T-helper 2 cell treated with Interferon-gamma antibody and Interleukin-4, amounts not matched to agents 5 μg/mL and 100 μg/mL, for 36 hours (primary cell): Measurements from ENCODE around the gene ANKRD13D.
A peak's percentile ranks its signal among the peaks of the same experiment; 100 is the strongest.

Experiments
- DNase-seq: peaks from one replicate; pipeline ENCODE4 v3.0.0; 2021; ENCODE audit warnings: low spot score
- H3K27ac Mint-ChIP-seq: one replicate; pipeline ENCODE4 v1.8.0; 2021; ENCODE audit warnings: mild to moderate bottlenecking, mixed read lengths
- H3K27me3 Mint-ChIP-seq: one replicate; pipeline ENCODE4 v1.8.0; 2021; ENCODE audit warnings: low read depth, mixed read lengths
- H3K36me3 Mint-ChIP-seq: one replicate; pipeline ENCODE4 v1.8.0; 2021; ENCODE audit warnings: low read depth, mixed read lengths
- H3K4me1 Mint-ChIP-seq: one replicate; pipeline ENCODE4 v1.8.0; 2021; ENCODE audit warnings: low read depth, mixed read lengths
- H3K4me3 Mint-ChIP-seq: one replicate; pipeline ENCODE4 v1.8.0; 2022; ENCODE audit warnings: mild to moderate bottlenecking, moderate library complexity, mixed read lengths
- H3K9me3 Mint-ChIP-seq: one replicate; pipeline ENCODE4 v1.8.0; 2021; ENCODE audit warnings: mixed read lengths

ANKRD13D gene

DNA sequence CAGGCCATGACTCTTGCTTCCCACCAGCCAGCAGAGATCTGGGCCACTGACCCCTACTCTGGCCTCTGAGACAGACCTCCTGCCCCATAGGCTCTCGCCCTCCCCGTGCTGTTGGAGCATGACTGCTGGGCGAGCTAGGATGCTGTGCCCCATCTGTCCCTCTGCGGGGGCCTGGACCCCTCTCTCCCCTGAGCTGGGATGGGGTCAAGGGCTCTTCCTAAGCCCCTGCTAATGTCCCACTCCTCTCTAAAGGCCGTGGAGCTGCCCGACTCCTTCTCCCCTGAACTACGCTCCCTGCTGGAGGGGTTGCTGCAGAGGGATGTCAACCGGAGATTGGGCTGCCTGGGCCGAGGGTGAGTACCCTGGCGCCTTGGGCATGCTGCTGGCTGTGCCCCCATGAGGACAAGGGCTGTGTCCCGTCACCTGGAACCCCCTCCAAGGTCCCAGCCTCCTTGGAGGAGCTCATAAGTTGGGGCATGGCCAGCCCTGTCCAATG lies 6.2 kb upstream of the ANKRD13D start:
- Mint-ChIP-seq H3K9me3 (no peaks in the 10 kb centered on the region), H3K4me1 (peaks cover 36% of the 10 kb centered on the region), H3K27ac (no peak overlapping the region), H3K4me3 (no peak overlapping the region), H3K27me3 (no peaks in the 10 kb centered on the region), H3K36me3 (peaks cover 67% of the 10 kb centered on the region)
- DNase-seq: no peak

DNA sequence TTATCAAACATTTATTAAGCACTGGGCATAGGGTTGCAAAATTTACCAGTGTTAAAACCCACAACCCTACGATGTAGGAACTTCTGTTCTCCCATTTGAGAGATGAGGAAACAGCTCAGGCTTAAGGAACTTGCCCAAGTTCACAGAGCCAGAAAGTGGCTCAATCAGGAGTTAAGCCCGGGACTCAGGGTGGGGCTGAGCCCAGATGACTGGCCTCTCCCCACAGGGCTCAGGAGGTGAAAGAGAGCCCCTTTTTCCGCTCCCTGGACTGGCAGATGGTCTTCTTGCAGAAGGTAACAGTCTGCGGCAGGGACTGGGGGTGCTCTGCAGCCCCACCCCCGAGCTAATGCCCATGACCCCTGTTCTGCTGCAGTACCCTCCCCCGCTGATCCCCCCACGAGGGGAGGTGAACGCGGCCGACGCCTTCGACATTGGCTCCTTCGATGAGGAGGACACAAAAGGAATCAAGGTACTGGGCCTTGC lies 5.6 kb upstream of the ANKRD13D start:
- DNase-seq: no peak
- Mint-ChIP-seq H3K36me3 (peaks cover 68% of the 10 kb centered on the region), H3K4me3 (no peak overlapping the region)

DNA sequence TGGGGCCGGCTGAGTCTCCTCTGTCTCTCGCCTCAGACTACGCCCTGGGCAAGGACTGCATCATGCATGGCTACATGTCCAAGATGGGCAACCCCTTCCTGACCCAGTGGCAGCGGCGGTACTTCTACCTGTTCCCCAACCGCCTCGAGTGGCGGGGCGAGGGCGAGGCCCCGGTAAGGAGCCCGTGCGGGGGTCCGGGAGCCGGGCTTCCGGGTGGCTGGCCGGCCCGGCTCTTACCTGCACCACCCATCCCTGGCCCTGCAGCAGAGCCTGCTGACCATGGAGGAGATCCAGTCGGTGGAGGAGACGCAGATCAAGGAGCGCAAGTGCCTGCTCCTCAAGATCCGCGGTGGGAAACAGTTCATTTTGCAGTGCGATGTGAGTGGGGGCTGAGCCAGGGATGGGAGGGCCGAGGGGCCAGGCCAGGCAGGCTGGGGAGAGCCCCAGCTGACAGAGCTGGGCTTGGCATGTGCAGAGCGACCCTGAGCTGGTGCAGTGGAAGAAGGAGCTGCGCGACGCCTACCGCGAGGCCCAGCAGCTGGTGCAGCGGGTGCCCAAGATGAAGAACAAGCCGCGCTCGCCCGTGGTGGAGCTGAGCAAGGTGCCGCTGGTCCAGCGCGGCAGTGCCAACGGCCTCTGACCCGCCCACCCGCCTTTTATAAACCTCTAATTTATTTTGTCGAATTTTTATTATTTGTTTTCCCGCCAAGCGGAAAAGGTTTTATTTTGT lies 4.1 kb upstream of the ANKRD13D start:
- peaks cover 32% of the 10 kb centered on the region for H3K4me1 Mint-ChIP-seq
- H3K27me3 Mint-ChIP-seq: no peaks in the 10 kb centered on the region
- peaks cover 59% of the 10 kb centered on the region for H3K36me3 Mint-ChIP-seq
- no peak for DNase-seq
- no peak overlapping the region for H3K4me3 Mint-ChIP-seq
- H3K27ac Mint-ChIP-seq: peak overlapping the region; percentile 45
- H3K9me3 Mint-ChIP-seq: no peaks in the 10 kb centered on the region

More for the DNA sequence above, 5.6 kb upstream of the ANKRD13D start:
- Mint-ChIP-seq H3K9me3 (no peaks in the 10 kb centered on the region), H3K27ac (peak overlapping the region; percentile 65), H3K27me3 (no peaks in the 10 kb centered on the region), H3K4me1 (peaks cover 36% of the 10 kb centered on the region)

DNA sequence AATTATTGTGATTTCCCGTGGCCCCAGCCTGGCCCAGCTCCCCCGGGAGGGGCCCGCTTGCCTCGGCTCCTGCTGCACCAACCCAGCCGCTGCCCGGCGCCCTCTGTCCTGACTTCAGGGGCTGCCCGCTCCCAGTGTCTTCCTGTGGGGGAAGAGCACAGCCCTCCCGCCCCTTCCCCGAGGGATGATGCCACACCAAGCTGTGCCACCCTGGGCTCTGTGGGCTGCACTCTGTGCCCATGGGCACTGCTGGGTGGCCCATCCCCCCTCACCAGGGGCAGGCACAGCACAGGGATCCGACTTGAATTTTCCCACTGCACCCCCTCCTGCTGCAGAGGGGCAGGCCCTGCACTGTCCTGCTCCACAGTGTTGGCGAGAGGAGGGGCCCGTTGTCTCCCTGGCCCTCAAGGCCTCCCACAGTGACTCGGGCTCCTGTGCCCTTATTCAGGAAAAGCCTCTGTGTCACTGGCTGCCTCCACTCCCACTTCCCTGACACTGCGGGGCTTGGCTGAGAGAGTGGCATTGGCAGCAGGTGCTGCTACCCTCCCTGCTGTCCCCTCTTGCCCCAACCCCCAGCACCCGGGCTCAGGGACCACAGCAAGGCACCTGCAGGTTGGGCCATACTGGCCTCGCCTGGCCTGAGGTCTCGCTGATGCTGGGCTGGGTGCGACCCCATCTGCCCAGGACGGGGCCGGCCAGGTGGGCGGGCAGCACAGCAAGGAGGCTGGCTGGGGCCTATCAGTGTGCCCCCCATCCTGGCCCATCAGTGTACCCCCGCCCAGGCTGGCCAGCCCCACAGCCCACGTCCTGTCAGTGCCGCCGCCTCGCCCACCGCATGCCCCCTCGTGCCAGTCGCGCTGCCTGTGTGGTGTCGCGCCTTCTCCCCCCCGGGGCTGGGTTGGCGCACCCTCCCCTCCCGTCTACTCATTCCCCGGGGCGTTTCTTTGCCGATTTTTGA lies 3.3 kb upstream of the ANKRD13D start:
- DNase-seq: no peak
- H3K4me3 Mint-ChIP-seq: peak overlapping the region; percentile 80
- H3K36me3 Mint-ChIP-seq: peaks cover 57% of the 10 kb centered on the region
- peak overlapping the region; percentile 98 for H3K27ac Mint-ChIP-seq
- no peaks in the 10 kb centered on the region for H3K27me3 Mint-ChIP-seq
- peaks cover 33% of the 10 kb centered on the region for H3K4me1 Mint-ChIP-seq
- H3K9me3 Mint-ChIP-seq: no peaks in the 10 kb centered on the region

DNA sequence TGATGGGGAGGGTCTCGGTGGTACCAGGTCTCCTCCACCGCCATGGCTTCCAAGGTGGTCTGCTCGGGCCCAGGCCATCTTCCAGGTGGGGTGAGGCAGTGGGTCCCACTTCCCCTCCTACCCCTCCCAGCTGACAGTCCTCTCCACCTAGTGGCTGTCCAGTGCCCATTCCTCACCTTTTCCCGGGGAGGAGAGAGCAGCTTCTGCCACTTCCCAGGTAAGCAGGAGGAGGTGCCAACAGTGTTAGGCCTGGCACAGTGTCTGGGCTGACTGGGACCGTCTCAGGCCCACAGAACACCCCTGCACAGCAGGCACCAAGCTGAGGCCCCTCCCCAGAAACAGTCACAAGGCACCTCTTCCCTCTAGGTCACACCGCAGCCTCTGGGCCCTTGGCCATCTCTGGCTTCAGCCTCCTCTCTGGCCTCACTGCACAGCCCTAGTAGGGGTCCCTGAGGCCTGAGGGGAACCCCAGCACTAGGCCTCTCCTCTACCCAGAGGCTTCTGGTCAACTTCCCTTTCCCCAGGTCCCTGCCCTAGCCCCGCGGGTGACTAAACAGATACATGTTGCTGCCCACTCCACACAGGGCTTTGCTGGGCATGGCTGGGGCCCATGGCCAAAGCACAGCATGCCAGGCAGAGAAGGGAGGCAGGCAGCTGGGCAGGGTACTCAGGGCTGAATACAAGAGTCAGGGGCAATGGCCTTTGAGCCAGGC lies 2.3 kb upstream of the ANKRD13D start:
- no peaks in the 10 kb centered on the region for H3K27me3 Mint-ChIP-seq
- no peaks in the 10 kb centered on the region for H3K9me3 Mint-ChIP-seq
- H3K4me3 Mint-ChIP-seq: peak overlapping the region; percentile 80
- peaks cover 33% of the 10 kb centered on the region for H3K4me1 Mint-ChIP-seq
- no peak for DNase-seq
- H3K36me3 Mint-ChIP-seq: peaks cover 63% of the 10 kb centered on the region
- H3K27ac Mint-ChIP-seq: peak overlapping the region; percentile 98

DNA sequence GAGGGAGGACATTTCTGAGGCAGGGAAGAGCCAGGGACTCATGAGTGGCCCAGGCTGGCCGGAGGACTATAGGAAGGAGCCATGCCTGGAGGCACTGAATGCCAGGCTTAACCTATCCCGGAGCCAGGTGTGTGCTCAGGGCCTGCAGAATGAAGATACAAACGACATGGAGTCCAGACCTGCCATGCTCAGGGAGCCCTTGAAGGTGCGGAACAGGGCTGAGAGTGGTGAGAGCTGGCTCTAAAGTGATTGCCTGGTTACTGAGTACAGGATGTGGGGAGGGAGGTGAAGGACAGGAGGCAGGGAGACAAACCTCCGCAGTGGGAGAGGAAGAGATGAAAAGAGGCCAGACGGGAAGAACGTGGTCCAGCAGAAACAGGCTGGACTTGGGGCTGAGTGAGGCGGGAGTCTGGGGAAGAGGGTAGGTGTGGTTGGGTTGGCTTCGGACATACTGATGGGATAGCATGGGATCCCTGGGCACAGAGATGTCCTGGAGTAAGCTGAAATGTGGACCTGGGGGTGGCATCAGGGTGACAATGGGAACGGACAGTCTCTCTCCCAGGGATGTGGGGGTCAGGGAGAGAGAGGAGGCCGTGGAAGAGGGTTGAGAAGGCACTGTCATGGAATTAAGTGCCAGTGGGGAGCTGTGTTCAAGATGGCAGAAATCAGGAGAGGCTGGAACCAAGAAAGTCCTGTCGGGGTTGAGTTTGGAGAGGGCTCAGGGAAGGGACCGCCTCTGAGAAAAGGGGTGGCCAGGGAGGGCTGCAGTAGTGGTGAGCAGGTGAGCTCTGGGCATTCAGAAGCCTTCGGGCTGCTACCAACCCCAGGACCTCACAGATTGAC lies 1.5 kb upstream of the ANKRD13D start:
- Mint-ChIP-seq H3K4me3 (peak overlapping the region; percentile 80), H3K27ac (peak overlapping the region; percentile 98), H3K4me1 (peaks cover 36% of the 10 kb centered on the region), H3K27me3 (no peaks in the 10 kb centered on the region), H3K36me3 (peaks cover 63% of the 10 kb centered on the region), H3K9me3 (no peaks in the 10 kb centered on the region)
- no peak for DNase-seq

DNA sequence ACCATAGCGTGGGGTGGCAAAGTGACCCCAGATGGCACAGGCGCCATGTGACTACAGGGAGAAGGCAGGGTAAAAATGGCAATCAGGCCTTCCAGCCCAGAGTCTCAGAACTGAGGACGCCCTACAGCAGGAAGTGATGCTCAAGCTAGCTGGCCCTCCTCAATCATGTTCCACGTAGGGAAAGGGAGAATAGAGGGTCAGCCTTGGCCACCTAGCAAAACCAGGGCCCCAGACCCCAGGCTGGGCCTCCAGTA lies 978 bp upstream of the ANKRD13D start:
- DNase-seq: no peak
- H3K36me3 Mint-ChIP-seq: peaks cover 63% of the 10 kb centered on the region
- H3K9me3 Mint-ChIP-seq: no peaks in the 10 kb centered on the region
- no peaks in the 10 kb centered on the region for H3K27me3 Mint-ChIP-seq
- H3K4me3 Mint-ChIP-seq: peak overlapping the region; percentile 80
- peaks cover 40% of the 10 kb centered on the region for H3K4me1 Mint-ChIP-seq
- peak overlapping the region; percentile 98 for H3K27ac Mint-ChIP-seq

DNA sequence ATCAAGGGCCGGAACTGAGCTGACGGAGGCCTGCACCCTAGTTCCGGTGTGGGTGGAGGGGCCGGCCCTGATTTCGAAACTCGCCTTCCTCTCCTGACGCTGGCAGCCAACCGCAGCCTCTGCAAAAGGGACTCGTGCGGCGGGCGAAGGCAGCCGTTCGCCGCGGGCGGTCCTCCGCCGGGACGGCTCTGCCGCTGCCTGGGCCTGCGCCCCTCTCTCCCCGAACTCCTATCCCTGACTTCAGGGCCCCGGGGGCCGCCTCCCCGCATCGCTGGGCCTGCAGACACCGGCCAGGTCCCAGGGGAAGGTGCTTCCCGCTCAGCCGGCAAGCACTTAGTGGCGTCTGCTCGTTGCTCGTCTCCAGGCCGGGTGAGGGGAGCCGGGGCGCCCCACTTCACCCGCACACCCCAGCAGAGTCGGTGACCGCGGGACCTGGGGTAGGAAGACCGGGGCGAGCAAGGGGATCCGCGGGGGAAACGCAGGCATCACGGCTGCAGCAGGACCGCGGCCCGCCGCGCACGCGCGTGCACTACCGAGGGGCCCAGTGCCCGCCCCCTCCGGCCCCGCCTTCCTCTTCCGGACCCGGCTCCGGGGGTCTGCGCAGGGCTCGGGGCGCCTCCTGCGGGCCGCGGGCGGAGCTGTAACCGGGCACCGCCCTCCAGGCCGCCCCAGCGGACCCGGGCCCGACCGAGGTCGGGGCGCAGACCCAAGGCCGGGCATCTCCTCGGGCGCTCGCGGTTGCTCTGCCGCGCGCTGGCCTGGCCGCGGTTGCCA lies 464 bp upstream of the ANKRD13D start:
- Mint-ChIP-seq H3K4me1 (peaks cover 42% of the 10 kb centered on the region), H3K27ac (peak overlapping the region; percentile 98), H3K27me3 (no peaks in the 10 kb centered on the region), H3K4me3 (peak overlapping the region; percentile 80), H3K36me3 (peaks cover 63% of the 10 kb centered on the region), H3K9me3 (no peaks in the 10 kb centered on the region)
- DNase-seq: peak; percentile 92

DNA sequence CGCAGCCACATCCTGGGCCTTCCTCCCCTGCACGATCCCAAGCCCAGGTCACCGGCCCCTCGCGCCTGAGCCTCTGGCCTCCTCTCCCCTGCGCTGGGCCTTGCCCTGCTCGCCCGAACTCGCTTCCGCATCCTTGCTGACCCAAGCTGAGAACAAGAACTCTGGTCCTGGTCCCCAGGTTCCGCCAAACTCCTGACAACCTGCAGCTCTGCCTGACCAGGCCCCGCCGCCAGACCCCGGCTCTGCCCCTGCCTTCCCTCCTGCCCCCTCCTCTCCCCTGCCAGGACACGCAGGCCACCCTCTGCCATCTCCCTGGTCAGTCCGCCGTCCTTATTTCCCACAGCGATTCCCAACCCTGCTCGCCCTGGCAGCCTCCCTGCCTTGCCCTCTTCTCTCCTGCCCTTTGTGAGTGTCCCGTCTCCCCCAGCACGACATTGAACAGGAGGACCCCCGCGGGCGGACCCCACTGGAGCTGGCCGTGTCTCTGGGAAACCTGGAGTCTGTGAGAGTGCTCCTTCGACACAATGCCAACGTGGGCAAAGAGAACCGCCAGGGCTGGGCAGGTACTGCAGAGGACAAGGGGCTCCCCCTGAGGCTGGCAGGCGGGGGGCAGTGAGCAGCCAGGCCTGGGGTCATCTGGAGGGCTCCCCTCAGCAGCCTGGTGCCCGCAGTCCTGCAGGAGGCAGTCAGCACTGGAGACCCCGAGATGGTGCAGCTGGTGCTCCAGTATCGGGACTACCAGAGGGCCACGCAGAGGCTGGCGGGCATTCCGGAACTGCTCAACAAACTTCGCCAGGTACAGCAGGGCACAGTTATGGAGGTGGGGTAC lies 762 bp downstream of the ANKRD13D start:
- Mint-ChIP-seq H3K27ac (peak overlapping the region; percentile 90), H3K27me3 (no peaks in the 10 kb centered on the region), H3K4me3 (peak overlapping the region; percentile 92), H3K4me1 (peaks cover 41% of the 10 kb centered on the region), H3K9me3 (no peaks in the 10 kb centered on the region), H3K36me3 (peaks cover 64% of the 10 kb centered on the region)
- no peak for DNase-seq

DNA sequence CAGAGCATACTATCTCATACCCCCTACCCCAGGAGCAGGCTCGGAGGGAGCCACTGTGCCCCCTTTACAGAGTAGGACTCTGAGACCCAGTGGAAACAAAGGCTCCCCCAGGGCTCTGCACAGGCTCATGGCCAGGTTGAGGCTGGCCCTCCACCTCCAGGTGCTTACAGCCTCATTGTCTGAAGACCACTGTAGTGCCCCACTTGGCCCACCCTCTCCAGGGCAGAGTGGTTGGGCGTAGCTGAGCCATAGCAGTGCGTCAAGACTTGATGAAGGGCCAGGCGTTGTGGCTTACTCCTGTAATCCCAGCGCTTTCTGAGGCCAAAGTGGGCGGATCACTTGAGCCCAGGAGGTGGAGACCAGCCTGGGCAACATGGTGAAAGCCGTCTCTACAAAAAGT lies 1.7 kb downstream of the ANKRD13D start:
- Mint-ChIP-seq H3K27me3 (no peaks in the 10 kb centered on the region), H3K9me3 (peaks cover 3% of the 10 kb centered on the region), H3K4me1 (peaks cover 41% of the 10 kb centered on the region), H3K36me3 (peaks cover 71% of the 10 kb centered on the region), H3K27ac (no peak overlapping the region), H3K4me3 (peak overlapping the region; percentile 92)
- DNase-seq: no peak

DNA sequence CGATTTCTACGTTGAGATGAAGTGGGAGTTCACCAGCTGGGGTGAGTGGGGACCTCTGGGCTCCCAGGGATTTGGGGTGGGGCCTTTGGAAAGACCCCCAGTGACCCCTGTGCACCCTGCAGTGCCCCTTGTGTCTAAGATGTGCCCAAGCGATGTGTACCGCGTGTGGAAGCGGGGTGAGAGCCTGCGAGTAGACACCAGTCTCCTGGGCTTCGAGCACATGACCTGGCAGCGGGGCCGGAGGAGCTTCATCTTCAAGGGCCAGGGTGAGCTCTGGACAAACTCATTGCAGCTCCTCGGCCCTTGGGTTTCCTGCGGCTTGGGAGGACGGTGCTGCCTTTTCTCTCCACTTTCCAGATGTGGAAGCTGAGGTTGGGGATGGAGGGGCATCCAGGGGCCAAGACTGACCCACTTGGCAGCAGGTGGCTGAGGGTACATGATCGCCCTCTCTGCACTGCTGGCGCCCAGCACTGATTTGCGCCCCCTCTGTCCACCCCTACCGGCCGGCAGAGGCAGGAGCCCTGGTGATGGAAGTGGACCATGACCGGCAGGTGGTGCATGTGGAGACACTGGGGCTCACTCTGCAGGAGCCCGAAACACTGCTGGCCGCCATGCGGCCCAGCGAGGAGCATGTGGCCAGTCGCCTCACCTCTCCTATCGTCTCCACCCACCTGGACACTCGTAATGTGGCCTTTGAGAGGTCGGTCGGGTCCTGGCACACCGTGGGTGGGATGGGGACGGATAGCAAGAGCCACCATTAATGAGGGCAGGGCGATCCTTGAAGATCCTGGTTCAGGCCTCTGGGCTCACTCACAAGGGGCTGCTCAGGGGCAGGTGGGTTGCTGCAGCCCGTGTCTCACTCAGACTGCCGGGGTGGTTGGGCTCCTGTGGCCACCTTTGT lies 2.6 kb downstream of the ANKRD13D start:
- H3K4me3 Mint-ChIP-seq: peak overlapping the region; percentile 40
- peaks cover 38% of the 10 kb centered on the region for H3K4me1 Mint-ChIP-seq
- peaks cover 12% of the 10 kb centered on the region for H3K9me3 Mint-ChIP-seq
- H3K36me3 Mint-ChIP-seq: peaks cover 76% of the 10 kb centered on the region
- H3K27ac Mint-ChIP-seq: no peak overlapping the region
- no peaks in the 10 kb centered on the region for H3K27me3 Mint-ChIP-seq
- DNase-seq: no peak
